Activated gamma-delta T cell (primary cell): ENCODE data around the gene CDH8.
"Not testable (repeated sequence)": the region's sequence is repeated elsewhere in the genome, so short reads cannot be mapped to it uniquely, and the experiment has no call there.

ENCODE experiments used
- DNase-seq: peaks from one replicate; lab custom pipeline; 2025; lab: John Stamatoyannopoulos, UW

The CDH8 gene

GRCh38 chr16:61936522-61936921, 99.7 kb downstream of the CDH8 start:
- no peak for DNase-seq

DNA sequence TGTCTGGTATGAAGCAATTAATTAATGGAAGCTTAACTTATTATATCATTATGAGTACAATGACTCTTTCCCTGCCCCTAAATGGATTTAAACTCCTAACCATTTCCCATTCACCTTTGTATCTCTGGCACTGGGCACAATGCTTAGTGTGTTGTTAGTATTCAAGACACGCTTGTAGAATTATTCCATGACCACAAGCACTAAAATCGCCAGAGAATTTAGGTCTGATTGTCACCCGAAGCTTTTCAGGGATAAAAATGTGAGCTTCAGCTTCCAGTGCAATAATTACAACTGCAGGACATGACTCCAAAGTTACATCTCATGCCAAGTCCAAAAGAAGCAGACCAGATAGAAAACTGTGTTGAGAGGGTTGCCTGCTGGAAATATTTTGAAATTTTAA, 101.6 kb downstream of the CDH8 start:
- DNase-seq, result no peak

DNA sequence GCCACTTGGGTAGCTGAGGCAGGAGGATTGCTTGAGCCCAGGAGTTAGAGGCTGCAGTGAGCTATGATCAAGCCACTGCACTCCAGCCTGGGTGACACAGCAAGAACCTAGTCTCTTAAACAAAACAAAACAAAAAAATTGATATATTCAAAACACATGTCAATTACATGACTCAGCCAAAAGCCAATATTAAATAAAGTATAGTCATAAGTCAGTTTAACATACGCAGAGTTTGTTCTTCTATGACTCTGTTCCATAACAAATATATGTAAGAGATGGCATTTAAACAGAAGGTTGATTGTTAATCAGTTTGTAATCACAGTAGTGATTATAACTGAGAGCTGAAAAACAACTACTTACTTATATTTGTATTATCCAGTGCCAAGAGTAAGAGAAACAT, 106.5 kb downstream of the CDH8 start:
- no peak for DNase-seq

GRCh38 chr16:61926766-61927165, 109.5 kb downstream of the CDH8 start:
- no peak for DNase-seq

DNA sequence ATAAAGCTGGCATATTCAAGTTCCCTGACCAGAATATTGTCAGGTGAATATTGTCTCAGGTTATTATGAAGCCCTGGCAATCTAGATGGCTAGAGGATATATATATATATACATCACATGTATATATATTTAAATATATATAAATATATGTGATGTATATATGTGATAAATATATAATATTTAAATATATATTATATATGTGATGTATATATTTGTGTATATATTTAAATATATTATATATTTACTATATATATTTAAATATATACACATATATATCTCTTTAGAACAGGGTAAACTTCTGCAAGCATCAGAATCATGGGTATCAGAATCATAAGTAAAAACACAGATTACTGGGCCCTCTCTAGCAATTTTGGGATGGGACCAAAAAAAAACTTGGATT, 112.6 kb downstream of the CDH8 start:
- DNase-seq, result no peak

GRCh38 chr16:61921373-61921772, 114.9 kb downstream of the CDH8 start:
- no peak for DNase-seq

- not testable (repeated sequence) for DNase-seq
These were observed 118.1 kb downstream of the CDH8 start for GRCh38 chr16:61917865-61918826.

- DNase-seq, result no peak
These were observed 120.7 kb downstream of the CDH8 start for GRCh38 chr16:61915569-61915968.

DNA sequence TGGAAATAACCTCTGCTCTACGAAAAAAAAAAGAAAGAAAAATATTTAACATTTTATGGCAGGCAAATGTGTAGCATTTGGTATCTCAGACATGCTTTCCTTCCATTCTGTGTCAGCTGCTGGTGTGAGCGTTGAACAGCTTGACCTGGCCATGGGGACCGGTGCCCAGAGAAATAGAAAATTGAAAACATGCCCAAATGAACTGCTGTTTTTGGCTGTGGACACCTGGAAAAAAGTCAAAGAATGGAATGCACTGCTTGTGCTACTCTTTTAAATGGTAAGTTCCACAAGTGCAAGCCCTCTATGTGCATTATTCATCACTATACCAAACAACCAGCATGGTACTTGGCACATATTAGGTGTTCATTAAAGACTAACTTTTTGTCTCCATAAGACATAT, 127.2 kb downstream of the CDH8 start:
- DNase-seq, result no peak

GRCh38 chr16:61908426-61908825, 127.8 kb downstream of the CDH8 start:
- DNase-seq, result no peak

GRCh38 chr16:61901689-61902088, 134.5 kb downstream of the CDH8 start:
- DNase-seq, result no peak

DNA sequence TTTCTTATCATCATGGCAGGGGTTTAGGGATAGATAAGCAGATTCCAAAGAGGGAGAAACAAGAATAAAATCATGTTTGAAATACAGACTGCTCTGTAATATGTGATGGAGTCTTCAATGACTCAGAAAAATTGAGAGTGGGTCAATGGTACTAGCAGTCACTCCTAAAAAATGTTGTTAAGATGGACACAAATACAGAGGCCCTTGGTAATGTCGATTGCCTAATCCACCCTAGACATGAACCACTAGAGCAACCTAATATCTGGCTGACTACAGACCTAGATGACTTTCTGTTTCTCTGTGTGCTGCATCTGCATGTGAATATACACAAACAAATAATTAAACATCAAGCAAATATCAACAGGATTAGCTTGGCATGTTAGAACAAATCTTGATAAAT, 135.8 kb downstream of the CDH8 start:
- DNase-seq, result no peak

- no peak for DNase-seq
These were observed 138.6 kb downstream of the CDH8 start for GRCh38 chr16:61897657-61898056.

DNA sequence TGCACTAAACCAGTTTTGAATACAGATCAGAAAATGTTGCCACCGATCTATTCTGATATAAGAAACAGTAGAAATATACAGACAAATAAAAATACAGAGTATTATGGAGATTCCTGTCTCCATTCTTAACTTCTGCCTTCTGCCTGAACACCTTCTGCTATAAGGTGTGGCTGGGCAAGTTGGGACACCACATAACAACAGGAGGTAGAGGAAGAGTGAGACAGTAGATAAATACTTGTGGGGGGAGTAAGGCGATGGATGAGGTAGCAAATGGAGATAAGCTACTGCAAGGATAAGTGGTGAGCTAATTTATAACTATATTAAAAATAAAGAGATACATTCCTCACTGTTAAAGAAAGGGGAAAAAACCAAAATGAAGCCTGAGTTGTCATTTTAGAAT, 143.7 kb downstream of the CDH8 start:
- DNase-seq, result no peak

GRCh38 chr16:61891460-61891859, 144.8 kb downstream of the CDH8 start:
- no peak for DNase-seq

GRCh38 chr16:61890386-61890785, 145.9 kb downstream of the CDH8 start:
- no peak for DNase-seq

- DNase-seq, result no peak
These were observed 148.3 kb downstream of the CDH8 start for GRCh38 chr16:61887903-61888302.

DNA sequence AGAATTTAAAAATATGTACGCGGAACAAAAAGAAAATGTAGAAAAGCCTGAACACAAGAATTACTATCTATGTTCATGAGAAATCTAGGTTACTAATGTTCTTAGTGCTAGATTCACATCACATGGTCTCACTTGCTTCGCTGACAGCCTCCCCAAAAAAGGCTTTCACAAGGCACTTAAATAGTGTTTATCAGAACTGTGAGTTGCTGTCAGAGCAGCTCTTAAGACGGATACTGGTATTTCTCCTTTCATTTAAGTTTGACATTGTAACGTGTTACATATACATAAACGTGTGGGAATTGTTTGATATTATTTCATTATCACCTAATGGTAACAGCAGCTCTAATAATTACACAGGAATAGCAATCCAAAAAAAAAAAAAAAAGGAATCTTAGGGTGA, 150.9 kb downstream of the CDH8 start:
- DNase-seq, result no peak

GRCh38 chr16:61879306-61879705, 156.9 kb downstream of the CDH8 start:
- no peak for DNase-seq

GRCh38 chr16:61877436-61877835, 158.8 kb downstream of the CDH8 start:
- DNase-seq, result no peak

- no peak for DNase-seq
These were observed 163.5 kb downstream of the CDH8 start for GRCh38 chr16:61872778-61873119.

DNA sequence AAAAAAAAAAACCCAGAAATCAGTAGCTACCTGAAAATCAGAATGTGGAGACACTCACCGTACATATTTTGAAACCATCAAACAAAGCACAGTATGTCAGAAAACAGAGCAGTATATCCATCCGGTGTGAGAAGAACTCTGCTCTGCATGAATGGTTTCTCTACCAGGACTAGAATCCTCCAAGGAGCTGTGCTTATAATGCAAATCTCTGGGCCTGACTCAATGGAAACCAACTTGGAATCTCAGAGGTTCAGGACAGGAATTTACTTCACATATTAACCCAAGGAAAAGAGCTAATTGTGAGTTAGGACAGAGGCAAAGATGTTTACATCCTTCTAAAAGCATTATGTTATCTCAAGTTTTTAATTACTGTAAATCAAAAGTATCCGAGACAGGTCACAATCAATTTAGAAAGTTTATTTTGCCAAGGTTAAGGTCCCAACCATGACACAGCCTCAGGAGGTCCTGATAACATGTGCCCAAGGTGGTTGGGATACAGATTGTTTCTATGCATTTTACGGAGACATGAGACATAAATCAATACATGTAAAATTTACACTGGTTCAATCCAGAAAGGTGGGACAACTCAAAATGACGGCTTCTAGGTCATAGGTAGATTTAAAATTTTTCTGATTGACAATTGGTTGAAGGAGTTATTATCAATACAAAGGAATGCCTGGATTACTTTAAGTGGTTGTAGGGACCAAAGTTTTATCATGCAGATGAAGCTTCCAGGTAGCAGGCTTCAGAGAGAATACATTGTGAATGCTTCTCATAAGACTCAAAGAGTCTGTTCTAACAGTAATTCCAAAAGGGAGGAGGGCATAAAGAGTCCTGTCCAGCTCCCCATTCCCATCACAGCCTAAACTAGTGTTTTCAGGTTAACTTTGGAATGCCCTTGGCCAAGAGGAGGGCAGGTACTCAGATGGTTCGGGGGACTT, 164.1 kb downstream of the CDH8 start:
- no peak for DNase-seq
